ENCODE data around the gene DOCK3. TPM values are rescaled to one million over a fixed set of nuclear protein-coding genes. Genes with fewer than 3 reads are reported as not detected.

DOCK3 gene
- total RNA-seq, 2 donors from 2014 or later, result 0.02 to 0.32 TPM

DNA sequence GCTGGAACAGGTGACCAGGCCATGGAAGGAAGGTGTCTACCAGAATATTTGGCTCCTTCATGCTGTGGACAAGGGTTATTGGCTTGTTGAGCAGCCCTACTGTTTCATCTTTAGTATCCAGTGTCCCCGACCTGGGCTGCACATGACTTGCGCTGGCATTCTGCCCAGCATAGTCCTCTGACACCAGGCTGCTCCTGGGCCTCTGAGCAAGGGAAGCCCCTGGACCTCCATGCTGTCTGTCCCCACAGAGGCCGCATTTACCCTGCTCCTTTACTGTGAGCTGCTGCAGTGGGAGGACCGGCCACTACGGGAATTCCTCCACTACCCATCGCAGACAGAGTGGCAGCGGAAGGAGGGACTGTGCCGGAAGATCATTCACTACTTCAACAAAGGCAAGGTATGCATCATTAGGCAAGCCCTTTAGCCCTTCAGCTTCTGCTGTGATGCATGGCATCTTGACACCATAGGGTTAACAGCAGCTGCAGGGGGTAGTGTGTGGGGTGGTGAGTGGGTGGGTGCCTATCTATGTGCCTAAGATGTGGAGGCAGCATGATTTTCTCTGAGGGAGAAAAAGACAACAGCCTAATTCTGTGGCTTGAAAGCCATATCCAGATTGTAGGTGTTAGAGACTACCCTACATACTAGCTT lies 666.4 kb downstream of the DOCK3 start:
- Histone ChIP-seq H3K27ac (no peak overlapping the region), H3K36me3 (no peaks in the 10 kb centered on the region), H3K27me3 (no peaks in the 10 kb centered on the region), H3K9me3 (no peaks in the 10 kb centered on the region), H3K4me3 (no peak overlapping the region), H3K9ac (ENCODE audit: low read depth in 2 of 2, low read length in 2 of 2) (no peak overlapping the region), H3K4me1 (no peaks in the 10 kb centered on the region)
- TF ChIP-seq, protein P1, sequence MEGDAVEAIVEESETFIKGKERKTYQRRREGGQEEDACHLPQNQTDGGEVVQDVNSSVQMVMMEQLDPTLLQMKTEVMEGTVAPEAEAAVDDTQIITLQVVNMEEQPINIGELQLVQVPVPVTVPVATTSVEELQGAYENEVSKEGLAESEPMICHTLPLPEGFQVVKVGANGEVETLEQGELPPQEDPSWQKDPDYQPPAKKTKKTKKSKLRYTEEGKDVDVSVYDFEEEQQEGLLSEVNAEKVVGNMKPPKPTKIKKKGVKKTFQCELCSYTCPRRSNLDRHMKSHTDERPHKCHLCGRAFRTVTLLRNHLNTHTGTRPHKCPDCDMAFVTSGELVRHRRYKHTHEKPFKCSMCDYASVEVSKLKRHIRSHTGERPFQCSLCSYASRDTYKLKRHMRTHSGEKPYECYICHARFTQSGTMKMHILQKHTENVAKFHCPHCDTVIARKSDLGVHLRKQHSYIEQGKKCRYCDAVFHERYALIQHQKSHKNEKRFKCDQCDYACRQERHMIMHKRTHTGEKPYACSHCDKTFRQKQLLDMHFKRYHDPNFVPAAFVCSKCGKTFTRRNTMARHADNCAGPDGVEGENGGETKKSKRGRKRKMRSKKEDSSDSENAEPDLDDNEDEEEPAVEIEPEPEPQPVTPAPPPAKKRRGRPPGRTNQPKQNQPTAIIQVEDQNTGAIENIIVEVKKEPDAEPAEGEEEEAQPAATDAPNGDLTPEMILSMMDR (IDR thresholded peaks at IDR 0.05), result no peak
- DNase-seq, result no peak
- intact Hi-C loops (cut with DNase I), result no loop called here

DNA sequence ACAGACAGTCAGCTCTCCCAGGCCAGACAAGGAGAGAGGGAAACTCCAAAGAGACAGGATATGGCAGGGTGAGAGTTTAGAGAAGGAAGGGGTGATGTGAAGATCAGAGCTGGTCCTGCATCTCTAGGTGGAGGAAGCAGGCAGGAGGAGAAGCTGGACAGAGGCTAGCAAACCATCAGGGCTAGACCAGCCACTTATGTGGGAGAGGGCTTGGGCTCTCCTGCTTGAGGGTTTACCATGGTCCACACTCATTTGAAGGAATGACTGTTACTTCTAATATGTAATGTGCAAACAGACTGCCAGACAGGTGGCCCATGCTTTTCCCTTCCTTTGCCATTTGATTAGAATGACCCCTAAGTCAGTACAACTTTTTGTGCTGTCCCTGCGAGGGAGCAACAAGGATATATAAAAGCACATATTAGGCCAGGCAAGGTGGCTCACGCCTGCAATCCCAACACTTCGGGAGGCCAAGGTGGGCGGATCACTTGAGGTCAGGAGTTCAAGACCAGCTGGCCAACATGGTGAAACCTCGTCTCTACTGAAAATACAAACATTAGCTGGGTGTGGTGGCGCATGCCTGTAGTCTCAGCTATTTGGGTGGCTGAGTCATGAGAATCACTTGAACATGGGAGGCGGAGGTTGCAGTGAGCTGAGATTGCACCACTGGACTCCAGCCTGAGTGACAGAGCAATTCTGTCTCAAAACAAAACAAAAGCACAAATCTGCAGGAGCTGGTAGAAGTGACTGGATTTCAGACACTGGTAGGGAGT lies 669.4 kb downstream of the DOCK3 start:
- Histone ChIP-seq H3K36me3 (no peaks in the 10 kb centered on the region), H3K9me3 (no peaks in the 10 kb centered on the region), H3K9ac (ENCODE audit: low read depth in 2 of 2, low read length in 2 of 2) (no peak overlapping the region), H3K27me3 (no peaks in the 10 kb centered on the region), H3K4me3 (no peak overlapping the region), H3K27ac (no peak overlapping the region), H3K4me1 (no peaks in the 10 kb centered on the region)
- intact Hi-C loops (cut with DNase I), result no loop called here
- DNase-seq, result no peak
- TF ChIP-seq, protein P1 (IDR thresholded peaks at IDR 0.05), result no peak

DNA sequence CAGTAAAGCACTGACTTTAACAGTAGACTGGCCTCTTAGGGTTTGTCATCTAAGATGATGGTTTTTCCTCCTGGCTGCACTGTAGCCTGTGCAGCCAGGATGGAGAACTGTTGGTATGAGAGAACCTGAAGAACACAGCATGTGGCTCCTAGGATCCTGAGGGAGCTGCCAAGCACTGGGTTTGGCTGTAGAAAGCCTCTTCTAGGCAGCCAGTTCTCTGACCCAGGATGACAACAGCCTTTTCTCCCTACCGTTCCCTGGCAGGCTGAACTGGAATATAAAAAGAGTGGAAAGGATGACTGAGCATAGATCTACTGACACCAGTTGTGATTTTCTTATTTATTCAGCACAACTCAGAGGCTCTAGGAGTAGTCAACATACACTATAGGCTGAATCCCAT lies 676.0 kb downstream of the DOCK3 start:
- Histone ChIP-seq H3K9ac (ENCODE audit: low read depth in 2 of 2, low read length in 2 of 2) (no peak overlapping the region), H3K27ac (no peak overlapping the region), H3K4me1 (no peaks in the 10 kb centered on the region), H3K9me3 (no peaks in the 10 kb centered on the region), H3K4me3 (no peak overlapping the region), H3K36me3 (no peaks in the 10 kb centered on the region), H3K27me3 (no peaks in the 10 kb centered on the region)
- no peak for DNase-seq
- intact Hi-C loops (cut with DNase I), result no loop called here
- TF ChIP-seq, protein P1 (IDR thresholded peaks at IDR 0.05), result no peak

DNA sequence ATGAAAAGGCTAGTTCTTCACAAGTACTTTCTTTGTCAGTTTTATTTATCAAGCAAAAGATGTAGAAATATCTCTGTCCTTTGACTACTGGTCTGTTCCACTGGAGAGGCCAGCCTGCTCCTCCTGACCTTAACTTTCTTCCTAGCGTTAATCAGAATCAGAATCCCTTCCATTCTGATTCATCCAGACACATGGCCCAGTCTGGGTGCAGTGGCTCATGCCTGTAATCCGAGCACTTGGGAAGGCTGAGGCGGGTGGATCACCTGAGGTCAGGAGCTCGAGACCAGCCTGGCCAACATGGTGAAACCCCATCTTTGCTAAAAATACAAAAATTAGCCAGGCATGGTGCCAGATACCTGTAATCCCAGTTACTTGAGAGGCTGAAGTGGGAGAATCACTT lies 678.4 kb downstream of the DOCK3 start:
- no peak overlapping the region for H3K27ac ChIP-seq
- no peak for DNase-seq
- H3K4me1 ChIP-seq, result no peaks in the 10 kb centered on the region
- no peak overlapping the region for H3K4me3 ChIP-seq
- H3K9ac ChIP-seq (ENCODE audit: low read depth in 2 of 2, low read length in 2 of 2), result no peak overlapping the region
- no peaks in the 10 kb centered on the region for H3K9me3 ChIP-seq
- intact Hi-C loops (cut with DNase I), result no loop called here
- TF ChIP-seq, protein P1 (IDR thresholded peaks at IDR 0.05), result no peak
- H3K27me3 ChIP-seq, result no peaks in the 10 kb centered on the region
- H3K36me3 ChIP-seq, result no peaks in the 10 kb centered on the region

DNA sequence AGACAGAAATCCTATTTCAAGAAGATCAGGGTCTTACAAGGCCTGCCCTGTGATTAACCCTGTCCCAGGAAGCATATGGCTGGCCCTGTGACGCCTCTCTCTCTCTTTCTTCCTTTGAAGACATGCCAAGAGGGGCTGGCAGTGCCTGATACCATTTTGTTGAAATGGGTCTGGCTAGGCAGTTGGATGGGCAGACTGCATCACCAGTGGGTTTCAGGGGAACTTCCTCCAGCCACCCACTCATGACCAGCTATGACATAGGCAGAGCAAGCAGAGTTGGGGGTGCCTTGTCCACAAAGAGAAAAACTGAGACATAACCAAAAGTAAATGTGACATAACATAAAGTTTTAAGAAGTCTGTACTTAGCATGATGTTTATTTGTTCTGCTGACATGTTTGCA lies 679.0 kb downstream of the DOCK3 start:
- Histone ChIP-seq H3K27me3 (no peaks in the 10 kb centered on the region), H3K4me3 (no peak overlapping the region), H3K27ac (no peak overlapping the region), H3K4me1 (no peaks in the 10 kb centered on the region), H3K36me3 (no peaks in the 10 kb centered on the region), H3K9ac (ENCODE audit: low read depth in 2 of 2, low read length in 2 of 2) (no peak overlapping the region), H3K9me3 (no peaks in the 10 kb centered on the region)
- intact Hi-C loops (cut with DNase I), result no loop called here
- TF ChIP-seq, protein P1 (IDR thresholded peaks at IDR 0.05), result no peak
- no peak for DNase-seq
